Measurements from ENCODE around the gene ZBTB47.

DNA sequence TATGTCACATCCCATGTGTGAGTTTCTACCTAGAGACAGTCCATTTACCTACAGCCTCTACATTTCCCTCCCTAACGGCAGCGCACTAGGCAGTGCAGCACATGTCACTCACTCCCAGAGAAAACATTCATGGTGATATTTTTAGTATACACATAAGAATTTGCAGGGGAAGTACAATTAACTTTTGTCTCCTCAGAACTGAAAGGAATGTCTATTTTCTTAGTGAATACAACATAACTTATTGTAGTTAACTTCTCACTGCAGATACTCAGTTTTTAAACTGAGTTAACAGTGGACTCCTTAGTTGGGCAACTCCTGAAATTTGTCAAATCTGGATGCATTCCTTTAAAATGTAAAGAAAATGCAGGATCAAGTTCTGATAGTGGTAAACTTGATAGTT lies 4.5 kb upstream of the ZBTB47 start:
- TF ChIP-seq, protein P1, sequence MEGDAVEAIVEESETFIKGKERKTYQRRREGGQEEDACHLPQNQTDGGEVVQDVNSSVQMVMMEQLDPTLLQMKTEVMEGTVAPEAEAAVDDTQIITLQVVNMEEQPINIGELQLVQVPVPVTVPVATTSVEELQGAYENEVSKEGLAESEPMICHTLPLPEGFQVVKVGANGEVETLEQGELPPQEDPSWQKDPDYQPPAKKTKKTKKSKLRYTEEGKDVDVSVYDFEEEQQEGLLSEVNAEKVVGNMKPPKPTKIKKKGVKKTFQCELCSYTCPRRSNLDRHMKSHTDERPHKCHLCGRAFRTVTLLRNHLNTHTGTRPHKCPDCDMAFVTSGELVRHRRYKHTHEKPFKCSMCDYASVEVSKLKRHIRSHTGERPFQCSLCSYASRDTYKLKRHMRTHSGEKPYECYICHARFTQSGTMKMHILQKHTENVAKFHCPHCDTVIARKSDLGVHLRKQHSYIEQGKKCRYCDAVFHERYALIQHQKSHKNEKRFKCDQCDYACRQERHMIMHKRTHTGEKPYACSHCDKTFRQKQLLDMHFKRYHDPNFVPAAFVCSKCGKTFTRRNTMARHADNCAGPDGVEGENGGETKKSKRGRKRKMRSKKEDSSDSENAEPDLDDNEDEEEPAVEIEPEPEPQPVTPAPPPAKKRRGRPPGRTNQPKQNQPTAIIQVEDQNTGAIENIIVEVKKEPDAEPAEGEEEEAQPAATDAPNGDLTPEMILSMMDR (conservative IDR thresholded peaks at IDR 0.05) = no peak
- TF ChIP-seq EZH2 (IDR thresholded peaks at IDR 0.05; ENCODE audit: low read depth) = no peak
